Activated CD8-positive, alpha-beta T cell treated with anti-CD3 and anti-CD28 coated beads for 36 hours (primary cell): ENCODE measurements around the gene MYCBPAP. TPM values are rescaled to one million over a fixed set of nuclear protein-coding genes. Genes with fewer than 3 reads are reported as not detected.

ENCODE experiments used
- ATAC-seq: fragments of 200-7000 bp; cut with Tn5 transposase; one replicate; pipeline ENCODE4 v1.10.0; 2021; ENCODE audit warnings: mild to moderate bottlenecking, moderate library complexity
- CTCF ChIA-PET: fragments of 350-600 bp; sonication (Branson Sonifier 250); formaldehyde crosslinking; loops from one replicate; lab custom pipeline; 2021; ENCODE audit warnings: antibody characterized with exemption; lab: Charles Lee
- POLR2A ChIA-PET: fragments of 350-600 bp; sonication (Branson Sonifier 250); formaldehyde crosslinking; loops from one replicate; lab custom pipeline; 2021; ENCODE audit warnings: antibody characterized with exemption; lab: Charles Lee
- DNase-seq: peaks from one replicate; pipeline ENCODE4 v3.0.0-alpha.2; 2020
- H3K27ac Mint-ChIP-seq: one replicate; pipeline ENCODE4 v1.8.0; 2021; ENCODE audit warnings: mild to moderate bottlenecking, mixed read lengths
- H3K27me3 Mint-ChIP-seq: one replicate; pipeline ENCODE4 v1.8.0; 2021; ENCODE audit warnings: mixed read lengths
- H3K36me3 Mint-ChIP-seq: one replicate; pipeline ENCODE4 v1.8.0; 2021; ENCODE audit warnings: low read depth, mixed read lengths
- H3K4me1 Mint-ChIP-seq: one replicate; pipeline ENCODE4 v1.8.0; 2021; ENCODE audit warnings: low read depth, mixed read lengths
- H3K4me3 Mint-ChIP-seq: one replicate; pipeline ENCODE4 v1.8.0; 2021; ENCODE audit warnings: mild to moderate bottlenecking, moderate library complexity, mixed read lengths
- H3K9me3 Mint-ChIP-seq: one replicate; pipeline ENCODE4 v1.8.0; 2021; ENCODE audit warnings: mixed read lengths
- intact Hi-C: fragments of 100-400 bp; cut with micrococcal nuclease; formaldehyde crosslinking; loops from one replicate; pipeline ENCODE4 v1.10.0; 2022
- total RNA-seq, 2 experiments: library from RNA; stranded (reverse); gene quantifications; one replicate each; pipeline ENCODE4 v1.2.3, GENCODE V29; 2021
- TF ChIP-seq, protein P1 (sequence below): fragments of 200-600 bp; IDR thresholded peaks from one replicate; pipeline ENCODE4 v1.8.0; 2022; ENCODE audit warnings: antibody characterized with exemption, mild to moderate bottlenecking

The MYCBPAP gene
- total RNA-seq, 2 experiments from 2014 or later: 6.7 to 6.9 TPM

DNA sequence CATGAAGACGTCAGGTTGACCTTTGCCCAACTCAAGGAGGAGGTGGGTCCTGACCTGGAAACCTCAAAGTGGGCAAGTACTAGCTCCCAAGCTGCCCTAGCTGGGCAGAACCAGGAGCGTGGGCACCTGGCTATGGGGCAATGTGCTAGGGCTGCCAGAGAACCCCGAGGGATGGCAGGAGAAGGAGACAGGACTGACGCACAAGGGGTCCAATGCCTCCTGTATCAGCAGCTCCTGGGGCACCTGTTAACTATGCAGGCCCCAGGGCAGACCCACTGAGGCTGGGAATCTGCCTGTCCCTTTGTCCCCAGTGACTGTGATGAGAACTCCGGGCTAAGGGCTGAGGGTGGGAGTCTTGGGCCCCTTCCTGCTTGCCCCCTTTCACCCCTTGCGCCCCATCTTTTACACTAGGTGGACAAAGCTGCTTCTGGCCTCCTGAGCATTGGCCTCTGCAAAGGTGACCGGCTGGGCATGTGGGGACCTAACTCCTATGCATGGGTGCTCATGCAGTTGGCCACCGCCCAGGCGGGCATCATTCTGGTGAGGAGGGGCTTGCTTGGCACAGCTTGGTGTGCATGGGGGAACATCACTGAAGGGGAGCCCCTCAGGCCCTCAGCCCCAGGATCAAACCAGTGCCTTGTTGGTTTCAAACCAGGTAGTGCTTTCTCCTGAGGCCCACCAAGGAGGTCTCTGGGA lies 47.3 kb upstream of the MYCBPAP start:
- Mint-ChIP-seq H3K4me3 (no peak overlapping the region), H3K36me3 (no peaks in the 10 kb centered on the region), H3K9me3 (no peaks in the 10 kb centered on the region), H3K4me1 (no peaks in the 10 kb centered on the region), H3K27ac (no peak overlapping the region), H3K27me3 (no peaks in the 10 kb centered on the region)
- ChIA-PET CTCF (interaction anchor here (1.0 kb wide), 1 partner anchor 64 kb away, joined by 3 read pairs; the partner anchor contains the start of gene LRRC59), POLR2A (no interaction called here)
- no peak for DNase-seq
- TF ChIP-seq, protein P1, sequence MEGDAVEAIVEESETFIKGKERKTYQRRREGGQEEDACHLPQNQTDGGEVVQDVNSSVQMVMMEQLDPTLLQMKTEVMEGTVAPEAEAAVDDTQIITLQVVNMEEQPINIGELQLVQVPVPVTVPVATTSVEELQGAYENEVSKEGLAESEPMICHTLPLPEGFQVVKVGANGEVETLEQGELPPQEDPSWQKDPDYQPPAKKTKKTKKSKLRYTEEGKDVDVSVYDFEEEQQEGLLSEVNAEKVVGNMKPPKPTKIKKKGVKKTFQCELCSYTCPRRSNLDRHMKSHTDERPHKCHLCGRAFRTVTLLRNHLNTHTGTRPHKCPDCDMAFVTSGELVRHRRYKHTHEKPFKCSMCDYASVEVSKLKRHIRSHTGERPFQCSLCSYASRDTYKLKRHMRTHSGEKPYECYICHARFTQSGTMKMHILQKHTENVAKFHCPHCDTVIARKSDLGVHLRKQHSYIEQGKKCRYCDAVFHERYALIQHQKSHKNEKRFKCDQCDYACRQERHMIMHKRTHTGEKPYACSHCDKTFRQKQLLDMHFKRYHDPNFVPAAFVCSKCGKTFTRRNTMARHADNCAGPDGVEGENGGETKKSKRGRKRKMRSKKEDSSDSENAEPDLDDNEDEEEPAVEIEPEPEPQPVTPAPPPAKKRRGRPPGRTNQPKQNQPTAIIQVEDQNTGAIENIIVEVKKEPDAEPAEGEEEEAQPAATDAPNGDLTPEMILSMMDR: no peak
- intact Hi-C loops: no loop called here
- ATAC-seq: no peak

GRCh38 chr17:50461550-50462132 lies 46.6 kb upstream of the MYCBPAP start:
- ChIA-PET CTCF (interaction anchor here (1.0 kb wide), 1 partner anchor 64 kb away, joined by 3 read pairs; the partner anchor contains the start of gene LRRC59), POLR2A (no interaction called here)

GRCh38 chr17:50462446-50462845 lies 45.8 kb upstream of the MYCBPAP start:
- H3K4me1 Mint-ChIP-seq: no peaks in the 10 kb centered on the region
- no peaks in the 10 kb centered on the region for H3K9me3 Mint-ChIP-seq
- TF ChIP-seq, protein P1: no peak
- no peak for DNase-seq
- H3K36me3 Mint-ChIP-seq: no peaks in the 10 kb centered on the region
- ChIA-PET POLR2A (interaction anchor here (0.8 kb wide), 1 partner anchor 9 kb away, joined by 3 read pairs; no protein-coding TSS in a partner anchor), CTCF (no interaction called here)
- intact Hi-C loops: no loop called here
- peaks cover 1% of the 10 kb centered on the region for H3K27me3 Mint-ChIP-seq
- H3K27ac Mint-ChIP-seq: no peak overlapping the region
- H3K4me3 Mint-ChIP-seq: no peak overlapping the region
- no peak for ATAC-seq

More at GRCh38 chr17:50461550-50462132, 46.6 kb upstream of the MYCBPAP start:
- TF ChIP-seq, protein P1: no peak
- intact Hi-C loops: no loop called here
- Mint-ChIP-seq H3K4me3 (no peak overlapping the region), H3K27me3 (no peaks in the 10 kb centered on the region), H3K27ac (no peak overlapping the region), H3K9me3 (no peaks in the 10 kb centered on the region), H3K36me3 (no peaks in the 10 kb centered on the region), H3K4me1 (no peaks in the 10 kb centered on the region)
- DNase-seq (no peak), ATAC-seq (no peak)

GRCh38 chr17:50464121-50464520 lies 44.1 kb upstream of the MYCBPAP start:
- CTCF ChIA-PET: no interaction called here
- Mint-ChIP-seq H3K27me3 (peaks cover 11% of the 10 kb centered on the region), H3K36me3 (no peaks in the 10 kb centered on the region), H3K27ac (no peak overlapping the region), H3K4me3 (no peak overlapping the region), H3K4me1 (peaks cover 4% of the 10 kb centered on the region), H3K9me3 (no peaks in the 10 kb centered on the region)
- DNase-seq (no peak), ATAC-seq (no peak)
- TF ChIP-seq, protein P1: no peak
- intact Hi-C loops: no loop called here
- POLR2A ChIA-PET: interaction anchor here (0.9 kb wide), 2 partner anchors 15 to 66 kb away, joined by 3 read pairs; no protein-coding TSS in a partner anchor

- intact Hi-C loops: no loop called here
- no peak overlapping the region for H3K4me3 Mint-ChIP-seq
- DNase-seq (no peak), ATAC-seq (no peak)
- TF ChIP-seq, protein P1: no peak
- H3K27me3 Mint-ChIP-seq: peaks cover 14% of the 10 kb centered on the region
- POLR2A ChIA-PET: interaction anchor here (0.9 kb wide), 2 partner anchors 15 to 66 kb away, joined by 3 read pairs; no protein-coding TSS in a partner anchor
- H3K4me1 Mint-ChIP-seq: peaks cover 4% of the 10 kb centered on the region
- H3K9me3 Mint-ChIP-seq: no peaks in the 10 kb centered on the region
- H3K27ac Mint-ChIP-seq: no peak overlapping the region
- H3K36me3 Mint-ChIP-seq: no peaks in the 10 kb centered on the region
- CTCF ChIA-PET: no interaction called here
Measured at GRCh38 chr17:50464736-50465135, 43.5 kb upstream of the MYCBPAP start.
